BE2C (cell line): Measurements from ENCODE around the gene STAM.
A peak's percentile ranks its signal among the peaks of the same experiment; 100 is the strongest.

Source experiments
- DNase-seq: peaks from one replicate; pipeline ENCODE4 v3.0.0-alpha.2; 2020
- H3K27me3 ChIP-seq: fragments of 250-450 bp; sonication (Bioruptor Pico); 2 replicates; pipeline ENCODE4 v1.5.1; 2020; ENCODE audit warnings: mild to moderate bottlenecking
- H3K36me3 ChIP-seq: fragments of 250-450 bp; sonication (Bioruptor Pico); 2 replicates; pipeline ENCODE4 v1.5.1; 2020; ENCODE audit warnings: mild to moderate bottlenecking
- H3K4me1 ChIP-seq: fragments of 250-450 bp; sonication (Bioruptor Pico); 2 replicates; pipeline ENCODE4 v1.5.1; 2020
- H3K4me3 ChIP-seq: 2 replicates; pipeline ENCODE4 v1.5.1; 2011; ENCODE audit warnings: low read depth, low read length
- H3K9me3 ChIP-seq: fragments of 250-450 bp; sonication (Bioruptor Pico); 2 replicates; pipeline ENCODE4 v1.5.1; 2020
- TF ChIP-seq, protein P1 (sequence below): IDR thresholded peaks from 2 replicates; pipeline ENCODE4 v1.5.1; 2012; ENCODE audit warnings: mild to moderate bottlenecking, low read depth, low read length

The STAM gene

DNA sequence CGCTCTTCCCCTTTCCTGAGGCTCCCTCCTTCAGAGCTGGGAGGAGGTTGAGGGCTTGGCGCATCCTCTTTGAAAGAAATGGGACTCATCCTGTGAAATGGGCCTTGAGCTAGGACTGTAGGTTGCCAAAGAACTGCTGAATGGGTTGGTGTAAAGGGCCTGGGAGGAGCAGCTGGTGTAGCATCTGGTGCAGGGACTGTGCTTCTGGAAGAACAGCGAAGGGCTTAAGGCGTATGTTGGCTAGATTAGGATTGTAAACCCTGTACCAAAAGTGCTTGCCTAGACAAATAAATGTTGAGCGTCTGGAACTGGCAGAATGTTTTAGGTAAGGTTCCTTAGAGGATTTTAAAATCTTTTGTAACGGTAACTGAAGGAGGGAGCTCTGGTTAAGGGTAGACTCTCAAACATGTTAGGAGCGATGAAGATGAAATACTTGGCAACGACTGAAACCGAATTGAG, 563 bp downstream of the STAM start:
- 0 out of 2 replicates have a peak, but pooled peaks cover 2% of the 10 kb centered on the region for H3K4me1 ChIP-seq
- DNase-seq = peak; percentile 30

DNA sequence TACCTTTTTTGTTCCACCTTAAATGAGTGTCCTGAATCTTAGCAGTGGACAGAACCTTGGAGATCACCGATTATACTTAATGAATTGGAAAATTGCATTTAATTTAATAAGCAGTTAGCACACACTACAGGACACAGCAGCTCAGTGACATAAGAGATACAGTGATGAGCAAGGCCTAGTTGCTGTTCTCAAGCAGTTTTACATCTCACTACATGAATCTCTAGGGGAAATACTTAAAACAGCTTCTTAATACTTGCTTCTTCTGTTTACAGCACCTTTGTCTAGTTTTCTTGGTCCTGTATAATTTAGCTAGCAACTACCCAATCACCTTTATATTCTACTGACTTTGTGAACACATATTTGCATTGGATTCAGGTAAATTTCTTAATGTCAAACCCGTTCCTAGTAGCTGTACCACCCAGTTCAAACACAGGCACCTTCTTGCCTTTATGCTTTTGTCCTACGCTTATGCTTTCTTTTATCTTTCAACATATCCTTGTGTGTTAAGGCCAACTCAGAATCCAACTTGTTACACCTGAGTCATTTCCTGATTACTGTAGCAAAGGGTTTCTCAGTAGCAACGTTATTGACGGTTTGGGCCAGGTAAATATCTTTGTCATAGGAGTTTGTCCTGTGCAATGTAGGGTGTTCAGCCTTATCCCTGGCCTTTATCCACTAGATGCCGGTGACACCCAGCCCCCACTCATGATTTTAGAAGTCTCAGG, 1.8 kb downstream of the STAM start:
- Histone ChIP-seq H3K36me3 (peaks cover 11% of the 10 kb centered on the region), H3K4me3 (peak overlapping the region; percentile 98), H3K9me3 (no peaks in the 10 kb centered on the region), H3K27me3 (no peaks in the 10 kb centered on the region), H3K4me1 (0 out of 2 replicates have a peak, but pooled peaks cover 2% of the 10 kb centered on the region)
- TF ChIP-seq, protein P1, sequence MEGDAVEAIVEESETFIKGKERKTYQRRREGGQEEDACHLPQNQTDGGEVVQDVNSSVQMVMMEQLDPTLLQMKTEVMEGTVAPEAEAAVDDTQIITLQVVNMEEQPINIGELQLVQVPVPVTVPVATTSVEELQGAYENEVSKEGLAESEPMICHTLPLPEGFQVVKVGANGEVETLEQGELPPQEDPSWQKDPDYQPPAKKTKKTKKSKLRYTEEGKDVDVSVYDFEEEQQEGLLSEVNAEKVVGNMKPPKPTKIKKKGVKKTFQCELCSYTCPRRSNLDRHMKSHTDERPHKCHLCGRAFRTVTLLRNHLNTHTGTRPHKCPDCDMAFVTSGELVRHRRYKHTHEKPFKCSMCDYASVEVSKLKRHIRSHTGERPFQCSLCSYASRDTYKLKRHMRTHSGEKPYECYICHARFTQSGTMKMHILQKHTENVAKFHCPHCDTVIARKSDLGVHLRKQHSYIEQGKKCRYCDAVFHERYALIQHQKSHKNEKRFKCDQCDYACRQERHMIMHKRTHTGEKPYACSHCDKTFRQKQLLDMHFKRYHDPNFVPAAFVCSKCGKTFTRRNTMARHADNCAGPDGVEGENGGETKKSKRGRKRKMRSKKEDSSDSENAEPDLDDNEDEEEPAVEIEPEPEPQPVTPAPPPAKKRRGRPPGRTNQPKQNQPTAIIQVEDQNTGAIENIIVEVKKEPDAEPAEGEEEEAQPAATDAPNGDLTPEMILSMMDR = no peak
- no peak for DNase-seq

More for the DNA sequence above, 563 bp downstream of the STAM start:
- Histone ChIP-seq H3K9me3 (no peaks in the 10 kb centered on the region), H3K27me3 (no peaks in the 10 kb centered on the region), H3K36me3 (peaks cover 11% of the 10 kb centered on the region), H3K4me3 (peak overlapping the region; percentile 98)
- TF ChIP-seq, protein P1 = no peak

DNA sequence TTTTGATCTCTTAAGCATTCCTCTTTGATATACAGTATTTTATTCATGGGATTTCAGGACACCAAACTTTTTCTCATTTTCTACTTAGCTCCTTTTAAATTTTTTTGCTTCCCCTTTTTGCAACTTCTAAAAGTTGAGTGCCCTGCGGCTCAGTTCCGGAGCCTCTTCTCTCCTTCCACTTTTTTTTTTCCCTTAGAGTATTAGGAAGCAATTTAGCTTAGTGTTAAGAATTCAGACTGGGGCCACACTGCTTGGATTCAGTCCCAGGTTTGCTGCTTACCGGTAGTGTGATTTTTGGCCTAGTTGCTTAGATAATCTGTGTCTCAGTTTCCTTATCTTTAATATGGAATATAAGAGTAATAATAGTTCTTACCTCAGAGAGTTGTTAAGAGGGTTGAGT, 3.4 kb downstream of the STAM start:
- no peak for DNase-seq

DNA sequence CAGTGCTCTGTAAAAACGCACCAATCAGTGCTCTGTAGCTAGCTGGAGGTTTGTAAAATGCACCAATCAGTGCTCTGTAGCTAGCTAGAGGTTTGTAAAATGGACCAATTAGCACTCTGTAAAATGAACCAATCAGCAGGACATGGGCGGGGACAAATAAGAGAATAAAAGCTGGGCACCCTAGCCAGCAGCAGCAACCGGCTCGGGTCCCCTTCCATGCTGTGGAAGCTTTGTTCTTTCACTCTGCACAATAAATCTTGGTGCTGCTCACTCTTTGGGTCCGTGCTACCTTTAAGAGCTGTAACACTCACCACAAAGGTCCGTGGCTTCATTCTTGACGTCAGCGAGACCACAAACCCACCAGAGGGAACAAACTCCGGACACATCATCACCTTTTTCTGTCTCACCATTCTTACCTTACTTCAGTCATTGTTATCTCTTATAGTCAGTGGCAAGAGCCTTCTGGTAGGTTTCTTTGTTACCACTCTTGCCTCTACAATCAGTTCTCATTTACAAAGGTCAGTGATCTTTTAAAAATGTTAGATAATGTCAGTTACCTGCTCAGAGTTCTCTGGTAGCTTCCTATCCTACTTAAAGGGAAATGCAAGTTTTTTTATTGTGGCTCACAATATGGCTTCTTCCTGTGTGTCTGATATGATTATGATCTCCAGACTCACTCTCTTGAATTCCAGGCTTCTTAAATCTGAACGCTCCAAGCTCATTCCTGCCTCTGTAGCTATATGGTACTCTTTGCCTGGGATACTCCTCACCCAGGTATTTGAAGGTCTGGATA, 4.5 kb downstream of the STAM start:
- DNase-seq = no peak
- no peaks in the 10 kb centered on the region for H3K9me3 ChIP-seq
- H3K4me3 ChIP-seq = no peak overlapping the region
- no peaks in the 10 kb centered on the region for H3K27me3 ChIP-seq
- TF ChIP-seq, protein P1 = no peak
- H3K36me3 ChIP-seq = peaks cover 14% of the 10 kb centered on the region
- H3K4me1 ChIP-seq = 0 out of 2 replicates have a peak, but pooled peaks cover 2% of the 10 kb centered on the region

More for the DNA sequence above, 3.4 kb downstream of the STAM start:
- Histone ChIP-seq H3K36me3 (peaks cover 11% of the 10 kb centered on the region), H3K4me1 (0 out of 2 replicates have a peak, but pooled peaks cover 2% of the 10 kb centered on the region), H3K9me3 (no peaks in the 10 kb centered on the region), H3K4me3 (no peak overlapping the region), H3K27me3 (no peaks in the 10 kb centered on the region)
- TF ChIP-seq, protein P1 = no peak

DNA sequence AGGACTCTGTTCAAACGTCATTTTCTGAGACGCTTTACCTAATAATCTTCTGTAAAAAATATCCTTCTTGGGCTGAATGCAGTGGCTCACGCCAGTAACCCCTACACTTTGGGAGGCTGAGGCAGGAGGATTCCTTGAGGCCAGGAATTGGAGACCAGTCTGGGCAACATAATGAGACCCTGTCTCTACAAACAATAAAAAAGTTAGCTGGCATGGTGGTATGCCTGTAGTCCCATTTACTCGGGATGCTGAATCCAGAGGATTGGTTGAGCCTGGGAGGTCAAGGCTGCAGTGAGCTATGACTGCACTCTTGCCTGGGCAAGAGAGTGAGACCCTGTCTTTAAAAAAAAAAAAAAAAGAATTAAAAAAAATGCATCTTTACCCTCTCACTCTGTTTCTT, 5.1 kb downstream of the STAM start:
- peaks cover 18% of the 10 kb centered on the region for H3K36me3 ChIP-seq
- TF ChIP-seq, protein P1 = no peak
- H3K4me1 ChIP-seq = 0 out of 2 replicates have a peak, but pooled peaks cover 2% of the 10 kb centered on the region
- no peaks in the 10 kb centered on the region for H3K9me3 ChIP-seq
- no peak overlapping the region for H3K4me3 ChIP-seq
- no peak for DNase-seq
- H3K27me3 ChIP-seq = no peaks in the 10 kb centered on the region
